Hepatocyte (in vitro differentiated cells): ENCODE data around the gene B4GALT2. TPM values are rescaled to one million over a fixed set of nuclear protein-coding genes. Genes with fewer than 3 reads are reported as not detected.

Source experiments
- DNase-seq: peaks from one replicate; pipeline ENCODE4 v3.0.0-alpha.2; 2016; ENCODE audit warnings: low spot score
- H2AFZ ChIP-seq: fragments of 200-600 bp; sonication (generic); 2 replicates; pipeline ENCODE4 v1.6.0; 2016; ENCODE audit warnings: antibody characterized with exemption, mild to moderate bottlenecking
- H3K27ac ChIP-seq: fragments of 200-600 bp; sonication (generic); 2 replicates; pipeline ENCODE4 v1.5.1; 2016; ENCODE audit warnings: mild to moderate bottlenecking
- H3K27me3 ChIP-seq: fragments of 200-600 bp; sonication (generic); 2 replicates; pipeline ENCODE4 v1.6.1; 2016
- H3K36me3 ChIP-seq: fragments of 200-600 bp; sonication (generic); replicated peaks from 2 replicates; pipeline ENCODE4 v1.5.1; 2016; ENCODE audit warnings: low read depth; ENCODE audit not compliant: insufficient read depth
- H3K4me1 ChIP-seq: fragments of 200-600 bp; sonication (generic); 2 replicates; pipeline ENCODE4 v1.5.1; 2016; ENCODE audit warnings: mild to moderate bottlenecking, moderate library complexity; ENCODE audit not compliant: insufficient read depth
- H3K4me2 ChIP-seq: fragments of 200-600 bp; sonication (generic); 2 replicates; pipeline ENCODE4 v1.6.0; 2016
- H3K4me3 ChIP-seq: fragments of 200-600 bp; sonication (generic); 2 replicates; pipeline ENCODE4 v1.5.1; 2016; ENCODE audit warnings: mild to moderate bottlenecking
- H3K79me2 ChIP-seq: fragments of 200-600 bp; sonication (generic); 2 replicates; pipeline ENCODE4 v1.6.0; 2017; ENCODE audit warnings: mild to moderate bottlenecking
- H3K9me2 ChIP-seq: fragments of 200-600 bp; sonication (generic); replicated peaks from 2 replicates; pipeline ENCODE4 v1.6.0; 2017; ENCODE audit warnings: mild to moderate bottlenecking; ENCODE audit not compliant: insufficient read depth
- H3K9me3 ChIP-seq: fragments of 200-600 bp; sonication (generic); 2 replicates; pipeline ENCODE4 v1.5.1; 2016; ENCODE audit warnings: low read depth, mild to moderate bottlenecking
- H4K20me1 ChIP-seq: fragments of 200-600 bp; sonication (generic); 2 replicates; pipeline ENCODE4 v1.6.0; 2016; ENCODE audit warnings: mild to moderate bottlenecking; ENCODE audit not compliant: insufficient read depth, poor library complexity, severe bottlenecking
- CTCF ChIP-seq: fragments of 200-600 bp; sonication (generic); IDR thresholded peaks from 2 replicates; pipeline ENCODE4 v1.5.1; 2016; ENCODE audit warnings: antibody characterized with exemption, mild to moderate bottlenecking; ENCODE audit not compliant: poor library complexity
- EZH2 ChIP-seq: fragments of 200-600 bp; sonication (generic); IDR thresholded peaks from 2 replicates; pipeline ENCODE4 v1.6.1; 2016; ENCODE audit warnings: antibody characterized with exemption, mild to moderate bottlenecking, borderline replicate concordance
- EZH2phosphoT487 ChIP-seq: fragments of 200-600 bp; sonication (generic); IDR thresholded peaks from one replicate; pipeline ENCODE4 v1.6.1; 2018; ENCODE audit warnings: antibody characterized with exemption, mild to moderate bottlenecking, low read depth, moderate library complexity; ENCODE audit not compliant: unreplicated experiment, severe bottlenecking
- WGBS: methylation state at CpG from one replicate; pipeline ENCODE4 v1.1.6; 2016; ENCODE audit warnings: low lambda C conversion rate; ENCODE audit errors: missing lambda C conversion rate; 5-methylcytosine and 5-hydroxymethylcytosine counted together
- polyA plus RNA-seq: library from polyadenylated mRNA; unstranded; fragments of >200 nt; fragmentation: Nextera tagmentation; extraction: Ambion mirVana; gene quantifications from 2 replicates; pipeline ENCODE4 v1.2.1, GENCODE V29; 2016
- total RNA-seq: library from RNA; depleted of rRNA; stranded (reverse); fragments of >200 nt; gene quantifications from 2 replicates; pipeline ENCODE4 v1.2.3, GENCODE V29; 2014

The B4GALT2 gene
- total and polyA plus RNA-seq, 2 experiments from 2014 or later, result 48.2 to 68.8 TPM

DNA sequence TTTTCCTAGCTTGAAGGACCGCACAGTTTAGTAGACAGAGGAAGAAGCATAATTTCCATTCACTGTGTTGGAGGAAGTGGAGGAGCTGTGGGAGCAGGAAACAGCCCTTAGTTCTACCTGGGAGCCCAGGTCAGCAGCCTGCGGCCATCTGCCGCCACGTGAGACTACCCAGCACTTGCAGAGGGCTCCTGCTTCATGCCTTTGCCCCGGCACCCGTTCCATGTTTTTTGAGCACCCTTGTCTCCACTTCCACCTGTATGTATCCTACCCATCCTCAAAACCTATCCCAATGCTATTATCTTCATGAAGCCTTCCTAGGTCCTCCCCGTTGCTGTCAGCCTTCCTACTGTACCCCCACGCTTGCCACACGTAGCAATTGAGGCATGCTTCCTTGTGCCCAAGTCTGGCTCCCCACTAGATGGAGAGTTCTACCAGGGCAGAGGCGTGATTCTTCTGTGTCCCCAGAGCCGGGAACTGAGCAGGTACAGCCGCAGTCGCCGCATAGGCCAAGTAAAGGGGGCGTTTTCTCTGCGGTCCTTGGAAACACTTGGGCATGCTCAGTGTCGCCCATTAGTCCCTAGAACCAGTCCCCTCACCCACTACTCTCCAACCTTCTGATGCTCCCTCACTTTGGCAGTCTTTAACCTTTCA, 50.4 kb downstream of the B4GALT2 start:
- no peaks in the 10 kb centered on the region for H3K36me3 ChIP-seq
- DNase-seq, result peak; percentile 67
- no peaks in the 10 kb centered on the region for H3K9me3 ChIP-seq
- no peaks in the 10 kb centered on the region for H3K27me3 ChIP-seq
- H3K9me2 ChIP-seq, result no peaks in the 10 kb centered on the region
- peak overlapping the region; percentile 73 for H2AFZ ChIP-seq
- 37% methylated on average over 17 of the region's 17 CpGs for WGBS
- H3K4me3 ChIP-seq, result peak overlapping the region; percentile 48
- H3K4me2 ChIP-seq, result peak overlapping the region; percentile 86
- TF ChIP-seq EZH2, result no peak
- no peak for TF ChIP-seq CTCF
- TF ChIP-seq EZH2phosphoT487, result no peak
- peak overlapping the region; percentile 84 for H3K27ac ChIP-seq
- peaks cover 23% of the 10 kb centered on the region for H3K4me1 ChIP-seq
- H3K79me2 ChIP-seq, result peaks cover 9% of the 10 kb centered on the region
- no peaks in the 10 kb centered on the region for H4K20me1 ChIP-seq

DNA sequence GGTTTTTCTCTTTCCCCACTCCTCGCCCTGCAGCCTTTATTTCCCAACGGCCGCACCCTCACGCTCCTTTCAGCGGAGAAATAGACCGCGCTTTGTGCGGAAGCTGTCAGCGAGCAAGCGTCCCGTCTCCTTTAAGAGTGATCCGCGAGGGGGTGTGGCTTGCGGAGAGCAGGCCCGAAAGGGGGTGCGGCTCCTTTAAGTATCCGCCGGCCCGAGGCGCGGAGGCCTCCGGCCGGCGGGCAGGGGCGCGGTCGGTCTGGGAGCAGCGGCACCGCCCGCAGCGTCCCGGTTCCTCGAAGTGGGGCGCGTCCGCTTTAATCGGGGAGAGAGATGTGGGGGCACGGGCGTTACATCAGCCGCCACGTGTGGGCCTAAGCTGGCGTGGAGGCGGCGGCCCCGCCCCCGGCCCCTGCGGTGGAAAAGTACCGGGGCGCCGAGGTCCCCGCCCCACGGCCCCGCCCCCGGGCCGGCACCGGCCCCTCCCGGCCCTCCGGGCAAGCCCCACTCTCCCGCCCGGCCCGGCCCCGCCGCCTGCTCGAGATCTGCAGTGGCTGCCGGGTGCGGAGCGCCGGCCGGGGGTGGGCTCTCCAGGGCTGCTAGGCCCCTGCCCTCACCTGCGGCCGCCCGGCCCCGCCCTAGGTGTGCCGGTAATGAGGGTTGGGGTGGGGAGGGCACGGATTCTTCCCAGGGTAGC, 51.0 kb downstream of the B4GALT2 start:
- peak overlapping the region; percentile 84 for H3K27ac ChIP-seq
- peak overlapping the region; percentile 86 for H3K4me2 ChIP-seq
- H2AFZ ChIP-seq, result peak overlapping the region; percentile 73
- H3K9me2 ChIP-seq, result no peaks in the 10 kb centered on the region
- H3K27me3 ChIP-seq, result no peaks in the 10 kb centered on the region
- H3K4me3 ChIP-seq, result peak overlapping the region; percentile 48
- H3K36me3 ChIP-seq, result no peaks in the 10 kb centered on the region
- peak; percentile 96 for DNase-seq
- no peak for TF ChIP-seq CTCF
- TF ChIP-seq EZH2, result no peak
- TF ChIP-seq EZH2phosphoT487, result no peak
- H3K79me2 ChIP-seq, result peaks cover 9% of the 10 kb centered on the region
- no peaks in the 10 kb centered on the region for H3K9me3 ChIP-seq
- peaks cover 23% of the 10 kb centered on the region for H3K4me1 ChIP-seq
- no peaks in the 10 kb centered on the region for H4K20me1 ChIP-seq
- 2% methylated on average over 37 of the region's 75 CpGs for WGBS

DNA sequence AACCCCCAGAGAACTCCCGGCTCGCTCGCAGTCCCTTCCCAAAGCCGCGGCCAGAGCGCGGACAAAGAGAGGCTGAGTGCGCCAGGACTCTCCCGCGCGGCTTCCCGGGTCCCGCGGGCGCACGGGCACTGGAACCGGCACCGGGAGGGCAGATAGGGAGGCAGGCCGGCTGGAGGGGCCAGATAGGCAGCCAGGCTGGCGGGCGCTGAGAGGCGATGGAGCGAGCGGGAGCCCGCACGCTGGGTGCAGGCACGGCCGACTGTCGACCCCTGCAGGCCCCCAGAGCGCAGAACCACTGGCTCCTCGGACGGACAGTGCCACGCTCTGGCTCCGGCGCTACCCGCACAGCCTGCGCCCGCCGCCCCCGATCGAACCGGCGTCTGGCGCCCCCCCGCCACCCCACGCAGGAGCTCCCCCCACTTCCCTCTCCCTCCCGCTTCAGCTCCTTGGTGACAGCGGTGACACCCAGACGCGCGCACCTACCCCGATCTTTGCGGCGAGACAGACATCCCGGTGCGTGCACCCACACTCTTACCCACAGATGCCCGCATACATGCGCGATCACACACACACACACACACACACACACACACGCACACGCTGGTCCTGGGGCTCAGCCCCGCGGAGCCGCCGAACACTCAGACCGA, 51.7 kb downstream of the B4GALT2 start:
- Histone ChIP-seq H2AFZ (peak overlapping the region; percentile 66), H3K4me1 (peaks cover 26% of the 10 kb centered on the region), H3K9me3 (no peaks in the 10 kb centered on the region), H3K27me3 (no peaks in the 10 kb centered on the region), H3K4me2 (peak overlapping the region; percentile 86), H3K27ac (peak overlapping the region; percentile 84), H3K79me2 (peaks cover 9% of the 10 kb centered on the region), H3K9me2 (no peaks in the 10 kb centered on the region), H3K4me3 (peak overlapping the region; percentile 48), H4K20me1 (no peaks in the 10 kb centered on the region), H3K36me3 (no peaks in the 10 kb centered on the region)
- under 1% methylated on average over 42 of the region's 66 CpGs for WGBS
- DNase-seq, result peak; percentile 81
- no peak for TF ChIP-seq EZH2
- TF ChIP-seq EZH2phosphoT487, result no peak
- TF ChIP-seq CTCF, result peak; percentile 33
